ENCODE data around the gene THSD4.

- TF ChIP-seq CTCF (IDR thresholded peaks at IDR 0.05; ENCODE audit: low read depth, low read length) (no peak), EZH2phosphoT487 (IDR thresholded peaks at IDR 0.05; ENCODE audit: low read depth) (no peak)
These were observed 13.8 kb downstream of the THSD4 start for GRCh38 chr15:71128939-71129562.

Measured in OCI-LY3 (cell line).